MM.1S (cell line): ENCODE data around the gene MCF2L2.

Experiments
- CTCF ChIP-seq: fragments of 300-600 bp; sonication (generic); IDR thresholded peaks from 2 replicates; pipeline ENCODE4 v1.5.1; 2016; ENCODE audit warnings: antibody characterized with exemption, low read length, mixed read lengths
- EZH2phosphoT487 ChIP-seq: fragments of 300-600 bp; sonication (generic); IDR thresholded peaks from 2 replicates; pipeline ENCODE4 v1.6.1; 2018; ENCODE audit warnings: antibody characterized with exemption, low read length

DNA sequence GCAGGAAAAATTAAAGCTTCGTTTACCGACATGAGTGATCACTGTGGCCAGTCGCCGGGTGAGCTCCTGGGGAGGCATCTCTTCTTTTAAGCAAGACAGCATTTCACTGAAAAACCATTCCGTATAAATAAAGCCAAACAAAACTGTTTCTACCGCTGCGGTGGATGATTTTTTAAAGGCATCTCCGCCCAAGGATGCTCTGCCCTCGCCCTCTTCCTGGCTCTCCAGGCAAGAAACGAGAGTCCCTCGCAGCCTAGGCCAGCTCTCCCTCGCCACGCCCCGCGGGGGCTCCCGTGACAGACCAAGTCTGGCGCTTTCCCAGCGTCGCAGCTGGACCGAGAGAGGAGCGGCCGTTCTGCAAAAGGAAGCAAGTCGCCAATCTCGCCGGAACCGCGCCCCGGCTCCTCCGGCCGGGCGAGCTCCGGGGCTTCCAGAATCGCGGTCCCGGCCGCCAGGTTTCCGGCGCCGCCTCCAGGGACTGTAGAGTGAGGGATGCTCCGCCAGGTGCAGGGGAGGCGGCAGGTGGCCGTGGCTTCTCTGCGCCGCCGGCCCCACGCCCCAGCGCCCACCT is 458 bp downstream of the MCF2L2 start:
- TF ChIP-seq CTCF (0 out of 2 replicates have a peak, but pooled peaks have one; percentile 6), EZH2phosphoT487 (no peak)
